Measurements from ENCODE around the gene ATP2C2.

The ATP2C2 gene

DNA sequence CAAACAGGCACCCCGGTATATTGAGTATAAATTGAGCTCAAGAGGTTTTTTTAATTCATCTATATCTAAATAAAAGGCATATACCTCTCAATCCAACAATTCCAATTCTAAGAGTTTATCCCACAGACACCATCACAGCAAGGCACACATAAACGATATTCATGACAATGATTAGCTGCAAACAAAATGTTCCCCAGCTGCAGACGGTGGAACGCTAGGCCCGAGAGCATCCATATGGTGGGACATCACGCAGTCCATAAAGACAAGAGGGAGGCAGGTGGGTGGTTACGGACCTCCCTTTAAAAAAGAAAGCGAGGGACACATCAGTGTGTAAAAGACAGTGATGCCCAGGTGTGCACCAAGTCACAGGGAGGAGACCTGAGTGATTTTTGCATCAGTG, 108.1 kb downstream of the ATP2C2 start:
- H3K4me1 Mint-ChIP-seq, result peaks cover 9% of the 10 kb centered on the region
- H3K27ac Mint-ChIP-seq, result no peak overlapping the region
- peaks cover 59% of the 10 kb centered on the region for H3K36me3 Mint-ChIP-seq
- H3K27me3 Mint-ChIP-seq, result no peaks in the 10 kb centered on the region
- no peak overlapping the region for H3K4me3 Mint-ChIP-seq
- DNase-seq, result no peak
- CTCF ChIA-PET, result no interaction called here
- H3K9me3 Mint-ChIP-seq, result peaks cover 15% of the 10 kb centered on the region

GRCh38 chr16:84477661-84478060, 109.3 kb downstream of the ATP2C2 start:
- CTCF ChIA-PET, result interaction anchor here (1.4 kb wide), 1 partner anchor 28 kb away, joined by 3 read pairs; no protein-coding TSS in a partner anchor
- Mint-ChIP-seq H3K9me3 (peaks cover 8% of the 10 kb centered on the region), H3K36me3 (peaks cover 55% of the 10 kb centered on the region)

DNA sequence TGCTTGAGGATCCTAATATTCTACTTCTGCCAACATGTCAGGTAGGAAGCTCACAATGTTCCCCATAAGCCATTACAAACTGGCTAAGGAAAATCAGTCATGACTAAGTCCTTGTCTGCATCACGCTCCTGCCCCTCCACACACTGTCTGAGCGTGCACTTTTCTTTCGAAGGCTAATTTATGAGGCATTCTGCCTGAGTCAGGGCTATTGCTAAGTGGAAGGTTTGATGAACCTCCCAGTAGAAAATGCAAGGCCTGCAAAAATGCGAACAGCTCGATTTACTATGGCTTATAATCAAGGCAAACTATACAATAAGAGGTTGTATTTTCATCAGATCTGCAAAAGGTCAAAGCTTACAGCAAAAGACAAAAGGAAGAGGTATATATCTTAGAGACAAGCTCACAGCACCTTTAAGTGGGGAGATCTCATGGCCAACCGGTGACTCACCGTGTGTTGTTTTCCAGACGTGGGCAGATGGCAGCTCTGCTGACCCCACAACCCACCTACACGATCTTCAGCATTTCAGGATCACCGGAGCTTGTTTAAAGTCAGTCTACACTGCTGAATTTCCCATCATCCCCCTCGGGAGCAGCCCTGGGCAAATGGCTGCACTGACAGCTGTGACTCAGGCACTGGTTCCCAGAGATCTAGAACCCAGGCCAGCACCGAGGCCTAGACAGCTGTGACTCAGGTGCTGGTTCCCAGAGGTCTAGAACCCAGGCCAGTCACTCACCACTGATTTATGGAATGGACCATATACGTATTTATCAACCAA, 110.0 kb downstream of the ATP2C2 start:
- H3K4me1 Mint-ChIP-seq, result peaks cover 9% of the 10 kb centered on the region
- CTCF ChIA-PET, result interaction anchor here (1.4 kb wide), 1 partner anchor 28 kb away, joined by 3 read pairs; no protein-coding TSS in a partner anchor
- peaks cover 51% of the 10 kb centered on the region for H3K36me3 Mint-ChIP-seq
- H3K9me3 Mint-ChIP-seq, result peaks cover 5% of the 10 kb centered on the region
- no peak overlapping the region for H3K27ac Mint-ChIP-seq
- H3K4me3 Mint-ChIP-seq, result no peak overlapping the region
- no peak for DNase-seq
- H3K27me3 Mint-ChIP-seq, result no peaks in the 10 kb centered on the region

More at GRCh38 chr16:84477661-84478060, 109.3 kb downstream of the ATP2C2 start:
- no peak for DNase-seq
- H3K4me1 Mint-ChIP-seq, result peaks cover 9% of the 10 kb centered on the region
- H3K4me3 Mint-ChIP-seq, result no peak overlapping the region
- no peaks in the 10 kb centered on the region for H3K27me3 Mint-ChIP-seq
- H3K27ac Mint-ChIP-seq, result no peak overlapping the region

- Mint-ChIP-seq H3K4me3 (no peak overlapping the region), H3K27me3 (no peaks in the 10 kb centered on the region), H3K36me3 (peaks cover 51% of the 10 kb centered on the region), H3K9me3 (no peaks in the 10 kb centered on the region), H3K27ac (no peak overlapping the region), H3K4me1 (peaks cover 9% of the 10 kb centered on the region)
- no peak for DNase-seq
- CTCF ChIA-PET, result no interaction called here
Measured at GRCh38 chr16:84479716-84480450, 111.5 kb downstream of the ATP2C2 start.

DNA sequence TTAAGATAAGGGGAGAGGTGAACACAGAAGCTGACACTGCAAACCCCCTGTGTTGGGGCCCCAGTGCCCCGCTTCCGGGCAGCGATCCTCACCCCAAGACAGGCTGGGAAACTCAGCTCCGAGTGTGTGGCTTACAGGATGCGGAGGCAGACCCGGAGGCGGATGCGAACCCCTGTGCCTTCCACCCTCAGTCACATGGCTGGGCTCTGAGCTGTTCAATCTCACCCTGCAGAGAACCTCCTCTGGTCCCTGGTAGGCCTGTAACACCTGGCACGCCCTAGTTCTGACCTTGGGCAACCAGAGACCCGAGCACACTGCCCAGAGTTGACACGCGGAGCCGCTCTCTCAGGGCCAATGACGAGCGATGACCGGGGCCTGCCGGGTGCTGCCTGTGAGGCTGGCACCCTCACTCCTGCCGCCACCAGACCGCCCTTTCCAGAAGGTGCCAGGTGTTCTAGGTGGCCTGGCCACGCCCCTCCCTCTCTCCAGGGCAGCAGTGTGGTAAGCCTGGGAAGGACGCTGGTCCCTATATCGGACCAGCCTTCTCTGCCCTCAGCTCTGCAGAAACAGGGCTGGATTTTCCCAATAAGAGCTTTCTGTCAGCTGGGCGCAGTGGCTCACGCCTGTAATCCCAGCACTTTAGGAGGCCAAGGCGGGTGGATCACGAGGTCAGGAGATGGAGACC, 112.9 kb downstream of the ATP2C2 start:
- Mint-ChIP-seq H3K4me1 (no peaks in the 10 kb centered on the region), H3K27ac (no peak overlapping the region), H3K9me3 (no peaks in the 10 kb centered on the region), H3K27me3 (no peaks in the 10 kb centered on the region), H3K4me3 (no peak overlapping the region), H3K36me3 (peaks cover 45% of the 10 kb centered on the region)
- DNase-seq, result no peak
- CTCF ChIA-PET, result no interaction called here

- no peaks in the 10 kb centered on the region for H3K9me3 Mint-ChIP-seq
- H3K4me3 Mint-ChIP-seq, result no peak overlapping the region
- CTCF ChIA-PET, result interaction anchor here (0.6 to 3.2 kb wide), 4 partner anchors 35 to 346 kb away, joined by 3 to 23 read pairs (median 3); no protein-coding TSS in a partner anchor
- H3K4me1 Mint-ChIP-seq, result no peaks in the 10 kb centered on the region
- DNase-seq, result no peak
- no peak overlapping the region for H3K27ac Mint-ChIP-seq
- H3K27me3 Mint-ChIP-seq, result no peaks in the 10 kb centered on the region
- peaks cover 45% of the 10 kb centered on the region for H3K36me3 Mint-ChIP-seq
Measured at GRCh38 chr16:84482001-84482891, 113.9 kb downstream of the ATP2C2 start.

DNA sequence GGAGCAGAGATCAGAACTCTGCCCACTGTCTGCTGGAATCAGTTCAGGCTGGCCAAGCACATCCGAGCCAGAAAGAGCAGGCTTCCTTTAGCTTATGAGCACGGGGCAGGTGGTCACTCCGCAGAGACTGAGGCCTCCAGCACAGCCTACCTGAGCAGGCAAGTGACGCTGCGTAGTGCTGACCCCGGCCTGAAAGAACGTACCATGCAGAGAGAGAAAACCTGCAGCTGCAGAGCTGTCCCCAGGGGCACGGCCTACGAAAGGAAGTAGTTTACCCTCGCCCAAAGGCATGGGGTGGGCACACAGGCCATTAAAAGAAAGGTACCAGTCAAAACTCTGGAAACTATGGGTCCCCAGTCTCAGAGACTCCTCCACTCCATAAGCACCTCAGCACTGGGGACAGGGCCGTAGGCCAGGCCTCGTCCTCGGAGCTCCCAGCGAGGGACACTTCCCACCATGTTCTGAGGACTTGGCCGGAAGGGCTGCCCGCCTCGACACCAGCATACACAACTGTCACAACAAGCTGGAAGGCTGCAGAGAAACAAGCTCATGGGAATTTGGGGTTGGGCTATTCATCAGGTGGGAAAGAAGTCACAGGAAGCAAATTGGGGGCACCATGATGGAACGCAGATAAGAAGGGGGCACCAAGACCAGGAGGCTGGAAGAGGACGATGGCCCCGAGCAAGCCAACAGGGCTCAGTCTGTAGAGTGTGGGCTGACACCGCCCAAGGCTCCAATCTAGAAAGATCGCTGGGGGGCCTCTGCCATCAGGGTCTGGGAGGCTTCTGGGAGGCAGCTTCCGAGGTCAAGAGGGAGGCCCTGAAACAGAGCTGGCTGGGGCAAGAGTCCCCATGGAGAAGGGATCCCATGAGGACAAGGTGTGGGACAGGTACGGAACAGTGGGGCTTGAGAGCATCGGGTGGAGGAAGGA, 114.9 kb downstream of the ATP2C2 start:
- CTCF ChIA-PET, result interaction anchor here (0.6 to 3.2 kb wide), 4 partner anchors 36 to 345 kb away, joined by 3 to 23 read pairs (median 3); no protein-coding TSS in a partner anchor
- no peak for DNase-seq
- Mint-ChIP-seq H3K27ac (no peak overlapping the region), H3K36me3 (peaks cover 49% of the 10 kb centered on the region), H3K9me3 (no peaks in the 10 kb centered on the region), H3K4me3 (no peak overlapping the region), H3K4me1 (no peaks in the 10 kb centered on the region), H3K27me3 (no peaks in the 10 kb centered on the region)

DNA sequence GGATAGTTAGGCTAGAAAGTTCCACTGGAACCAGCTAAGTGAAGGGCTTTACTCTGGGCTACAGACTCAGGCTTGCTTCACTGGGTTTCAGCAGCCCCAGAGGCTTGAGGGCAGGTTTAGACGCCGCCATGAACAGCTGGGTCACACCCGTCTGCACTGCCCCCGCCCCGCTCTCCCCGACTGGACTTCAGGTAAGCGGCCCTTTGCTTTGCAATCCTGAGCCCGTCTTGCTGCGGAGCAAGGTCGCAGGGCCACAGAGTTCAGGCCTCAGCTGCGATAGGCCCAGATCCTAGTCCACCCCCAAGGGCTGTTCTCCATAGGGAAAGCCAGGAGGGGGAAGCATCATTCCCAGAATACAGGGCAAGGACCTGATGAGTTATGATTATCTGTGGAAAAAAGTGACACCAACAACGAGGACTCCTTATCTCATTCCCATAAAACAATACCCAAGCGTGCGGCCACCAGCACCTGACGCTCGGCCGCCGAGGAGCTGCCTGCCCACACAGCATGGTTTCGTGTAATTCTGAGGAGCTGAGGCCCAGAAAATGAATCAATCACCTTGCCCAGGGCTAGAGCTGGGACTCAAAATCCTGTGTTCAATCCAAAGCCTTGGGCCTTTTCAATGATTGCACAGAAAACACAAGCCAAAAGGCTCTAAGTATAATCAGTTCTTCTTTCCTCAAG, 115.7 kb downstream of the ATP2C2 start:
- DNase-seq, result no peak
- Mint-ChIP-seq H3K27ac (no peak overlapping the region), H3K4me3 (no peak overlapping the region), H3K4me1 (peaks cover 3% of the 10 kb centered on the region), H3K36me3 (peaks cover 47% of the 10 kb centered on the region), H3K9me3 (no peaks in the 10 kb centered on the region), H3K27me3 (no peaks in the 10 kb centered on the region)
- CTCF ChIA-PET, result interaction anchor here (3.2 kb wide), 1 partner anchor 206 kb away, joined by 23 read pairs; no protein-coding TSS in a partner anchor

DNA sequence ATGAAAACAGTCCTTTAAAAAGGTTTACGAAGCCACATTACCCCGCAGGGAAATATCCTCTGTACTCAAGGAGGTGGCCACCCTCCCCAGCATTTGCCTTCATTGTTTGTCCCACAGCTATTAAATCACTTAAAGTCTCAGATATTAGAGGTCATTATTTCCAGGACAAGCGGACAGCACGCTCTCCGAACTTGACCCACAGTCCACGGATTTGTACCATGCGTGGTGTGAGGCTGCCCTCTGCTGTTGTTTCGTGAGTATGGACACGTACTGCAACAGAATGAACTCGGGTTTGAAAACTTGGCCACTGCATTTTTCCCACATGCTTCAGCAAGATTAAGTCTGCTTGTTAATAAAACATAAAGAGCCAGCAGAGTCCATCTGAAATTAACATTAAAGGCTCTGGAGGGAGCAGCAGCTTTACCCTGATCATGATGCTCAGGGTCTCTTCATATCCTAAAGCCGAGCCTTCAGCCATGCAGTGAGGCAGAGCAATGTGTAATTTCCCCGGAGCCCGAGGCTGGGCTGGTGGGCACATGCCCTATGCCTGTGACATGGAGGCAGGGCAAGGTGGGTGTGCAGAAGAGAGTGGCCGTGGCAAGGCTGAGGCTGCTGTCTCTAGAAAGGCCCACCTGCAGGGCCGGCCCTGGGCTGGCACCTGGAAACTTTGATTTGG, 116.4 kb downstream of the ATP2C2 start:
- no peak overlapping the region for H3K4me3 Mint-ChIP-seq
- H3K27ac Mint-ChIP-seq, result no peak overlapping the region
- peaks cover 6% of the 10 kb centered on the region for H3K4me1 Mint-ChIP-seq
- no peaks in the 10 kb centered on the region for H3K9me3 Mint-ChIP-seq
- CTCF ChIA-PET, result interaction anchor here (1.3 to 3.2 kb wide), 2 partner anchors 18 to 207 kb away, joined by 3 to 23 read pairs; no protein-coding TSS in a partner anchor
- peaks cover 46% of the 10 kb centered on the region for H3K36me3 Mint-ChIP-seq
- no peaks in the 10 kb centered on the region for H3K27me3 Mint-ChIP-seq
- no peak for DNase-seq

- peaks cover 52% of the 10 kb centered on the region for H3K36me3 Mint-ChIP-seq
- H3K4me3 Mint-ChIP-seq, result no peak overlapping the region
- no peak overlapping the region for H3K27ac Mint-ChIP-seq
- no peak for DNase-seq
- peaks cover 6% of the 10 kb centered on the region for H3K4me1 Mint-ChIP-seq
- H3K27me3 Mint-ChIP-seq, result no peaks in the 10 kb centered on the region
- H3K9me3 Mint-ChIP-seq, result no peaks in the 10 kb centered on the region
- CTCF ChIA-PET, result interaction anchor here (1.3 kb wide), 1 partner anchor 17 kb away, joined by 3 read pairs; no protein-coding TSS in a partner anchor
Measured at GRCh38 chr16:84485255-84486010, 117.1 kb downstream of the ATP2C2 start.

GRCh38 chr16:84486126-84486525, 117.8 kb downstream of the ATP2C2 start:
- CTCF ChIA-PET, result no interaction called here
- no peak for DNase-seq
- no peak overlapping the region for H3K4me3 Mint-ChIP-seq
- H3K9me3 Mint-ChIP-seq, result no peaks in the 10 kb centered on the region
- no peak overlapping the region for H3K27ac Mint-ChIP-seq
- no peaks in the 10 kb centered on the region for H3K27me3 Mint-ChIP-seq
- peaks cover 6% of the 10 kb centered on the region for H3K4me1 Mint-ChIP-seq
- H3K36me3 Mint-ChIP-seq, result peaks cover 57% of the 10 kb centered on the region

Measured in activated naive CD4-positive, alpha-beta T cell treated with anti-CD3 and anti-CD28 coated beads, Interleukin-2, amount 10 ng/mL, durations not matched to agents 7 days and 5 days (primary cell).